Loucy (cell line): ENCODE measurements around the gene SYNC.

Experiments
- H2AFZ ChIP-seq: fragments of 200-600 bp; sonication (generic); 2 replicates; pipeline ENCODE4 v1.6.0; 2016; ENCODE audit warnings: antibody characterized with exemption, mild to moderate bottlenecking, low read length, moderate library complexity
- H3F3A ChIP-seq: fragments of 200-600 bp; 2 replicates; pipeline ENCODE4 v1.6.0; 2016; ENCODE audit warnings: antibody characterized with exemption, low read depth, mild to moderate bottlenecking
- H3K27me3 ChIP-seq: fragments of 200-600 bp; sonication (generic); 2 replicates; pipeline ENCODE4 v1.6.1; 2014; ENCODE audit warnings: low read length, mild to moderate bottlenecking; ENCODE audit not compliant: insufficient read depth, poor library complexity, severe bottlenecking
- H3K36me3 ChIP-seq: fragments of 200-600 bp; sonication (generic); 2 replicates; pipeline ENCODE4 v1.6.1; 2016; ENCODE audit warnings: low read length; ENCODE audit not compliant: insufficient read depth
- H3K4me1 ChIP-seq: fragments of 200-600 bp; sonication (generic); 2 replicates; pipeline ENCODE4 v1.5.1; 2014; ENCODE audit warnings: low read length, mild to moderate bottlenecking; ENCODE audit not compliant: insufficient read depth, poor library complexity, severe bottlenecking
- H3K4me2 ChIP-seq: fragments of 200-600 bp; sonication (generic); 2 replicates; pipeline ENCODE4 v1.6.0; 2014; ENCODE audit warnings: antibody characterized with exemption, low read length, low read depth, mild to moderate bottlenecking; ENCODE audit not compliant: poor library complexity, severe bottlenecking
- H3K4me3 ChIP-seq: fragments of 200-600 bp; sonication (generic); 2 replicates; pipeline ENCODE4 v1.5.1; 2014; ENCODE audit warnings: low read length, mild to moderate bottlenecking, mixed read lengths; ENCODE audit not compliant: poor library complexity, severe bottlenecking
- H3K79me2 ChIP-seq: fragments of 200-600 bp; sonication (generic); 2 replicates; pipeline ENCODE4 v1.6.1; 2014; ENCODE audit warnings: low read length; ENCODE audit not compliant: insufficient read depth
- H3K9ac ChIP-seq: fragments of 200-600 bp; sonication (generic); 2 replicates; pipeline ENCODE4 v1.6.0; 2014; ENCODE audit warnings: mild to moderate bottlenecking, low read depth, low read length, moderate library complexity; ENCODE audit not compliant: poor library complexity, severe bottlenecking
- H3K9me2 ChIP-seq: fragments of 200-600 bp; sonication (generic); replicated peaks from 2 replicates; pipeline ENCODE4 v1.6.1; 2016; ENCODE audit warnings: low read depth, low read length, mixed read lengths
- H3K9me3 ChIP-seq: fragments of 200-600 bp; sonication (generic); 2 replicates; pipeline ENCODE4 v1.6.1; 2014; ENCODE audit warnings: mild to moderate bottlenecking, antibody characterized with exemption, low read length, low read depth; ENCODE audit not compliant: insufficient read depth
- H4K20me1 ChIP-seq: fragments of 200-600 bp; sonication (generic); 2 replicates; pipeline ENCODE4 v1.6.0; 2014; ENCODE audit warnings: antibody characterized with exemption, low read length, mild to moderate bottlenecking; ENCODE audit not compliant: insufficient read depth, poor library complexity, severe bottlenecking
- EZH2phosphoT487 ChIP-seq: fragments of 200-600 bp; IDR thresholded peaks from 2 replicates; pipeline ENCODE4 v1.6.1; 2018; ENCODE audit warnings: antibody characterized with exemption, mild to moderate bottlenecking, moderate library complexity, borderline replicate concordance
- TF ChIP-seq, protein P1 (sequence below): fragments of 200-600 bp; sonication (generic); conservative IDR thresholded peaks from 2 replicates; pipeline ENCODE4 v1.5.1; 2014; ENCODE audit warnings: mild to moderate bottlenecking, antibody characterized with exemption, low read length

SYNC gene

DNA sequence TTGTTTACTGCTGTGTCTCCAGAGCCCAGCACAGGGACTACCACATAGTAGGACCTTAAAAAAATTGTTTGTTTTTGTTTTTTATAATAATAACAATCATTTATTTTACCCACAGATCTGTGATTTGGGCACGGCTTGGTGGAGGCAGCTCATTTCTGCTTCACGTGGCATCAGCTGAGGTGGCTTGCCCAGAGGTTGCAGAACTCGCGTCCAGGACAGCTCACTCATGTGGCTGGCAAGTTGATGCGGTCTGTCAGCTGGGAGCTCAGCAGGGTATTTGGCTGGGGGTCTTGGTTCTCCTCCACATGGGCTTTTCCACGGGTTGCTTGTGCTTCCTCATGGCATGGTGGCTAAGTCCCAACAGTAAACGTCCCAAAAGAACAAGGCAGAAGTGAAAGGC, 2.9 kb upstream of the SYNC start:
- H3K36me3 ChIP-seq, result no peaks in the 10 kb centered on the region
- no peaks in the 10 kb centered on the region for H3K9me2 ChIP-seq
- H3K4me1 ChIP-seq, result no peaks in the 10 kb centered on the region
- no peak overlapping the region for H3K9ac ChIP-seq
- no peak overlapping the region for H3K4me3 ChIP-seq
- H4K20me1 ChIP-seq, result no peaks in the 10 kb centered on the region
- TF ChIP-seq, protein P1, sequence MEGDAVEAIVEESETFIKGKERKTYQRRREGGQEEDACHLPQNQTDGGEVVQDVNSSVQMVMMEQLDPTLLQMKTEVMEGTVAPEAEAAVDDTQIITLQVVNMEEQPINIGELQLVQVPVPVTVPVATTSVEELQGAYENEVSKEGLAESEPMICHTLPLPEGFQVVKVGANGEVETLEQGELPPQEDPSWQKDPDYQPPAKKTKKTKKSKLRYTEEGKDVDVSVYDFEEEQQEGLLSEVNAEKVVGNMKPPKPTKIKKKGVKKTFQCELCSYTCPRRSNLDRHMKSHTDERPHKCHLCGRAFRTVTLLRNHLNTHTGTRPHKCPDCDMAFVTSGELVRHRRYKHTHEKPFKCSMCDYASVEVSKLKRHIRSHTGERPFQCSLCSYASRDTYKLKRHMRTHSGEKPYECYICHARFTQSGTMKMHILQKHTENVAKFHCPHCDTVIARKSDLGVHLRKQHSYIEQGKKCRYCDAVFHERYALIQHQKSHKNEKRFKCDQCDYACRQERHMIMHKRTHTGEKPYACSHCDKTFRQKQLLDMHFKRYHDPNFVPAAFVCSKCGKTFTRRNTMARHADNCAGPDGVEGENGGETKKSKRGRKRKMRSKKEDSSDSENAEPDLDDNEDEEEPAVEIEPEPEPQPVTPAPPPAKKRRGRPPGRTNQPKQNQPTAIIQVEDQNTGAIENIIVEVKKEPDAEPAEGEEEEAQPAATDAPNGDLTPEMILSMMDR, result no peak
- TF ChIP-seq EZH2phosphoT487, result no peak
- no peak overlapping the region for H2AFZ ChIP-seq
- no peaks in the 10 kb centered on the region for H3K27me3 ChIP-seq
- no peaks in the 10 kb centered on the region for H3K9me3 ChIP-seq
- no peaks in the 10 kb centered on the region for H3K79me2 ChIP-seq
- H3F3A ChIP-seq, result no peaks in the 10 kb centered on the region
- no peak overlapping the region for H3K4me2 ChIP-seq

GRCh38 chr1:32703479-32704291, 1.1 kb upstream of the SYNC start:
- TF ChIP-seq, protein P1, result no peak
- TF ChIP-seq EZH2phosphoT487, result no peak
- H3K4me3 ChIP-seq, result no peak overlapping the region
- no peaks in the 10 kb centered on the region for H3K4me1 ChIP-seq
- H3K9me3 ChIP-seq, result no peaks in the 10 kb centered on the region
- no peaks in the 10 kb centered on the region for H3F3A ChIP-seq
- no peaks in the 10 kb centered on the region for H4K20me1 ChIP-seq
- no peaks in the 10 kb centered on the region for H3K36me3 ChIP-seq
- no peak overlapping the region for H2AFZ ChIP-seq
- H3K79me2 ChIP-seq, result no peaks in the 10 kb centered on the region
- no peaks in the 10 kb centered on the region for H3K27me3 ChIP-seq
- H3K9ac ChIP-seq, result no peak overlapping the region
- H3K4me2 ChIP-seq, result no peak overlapping the region
- H3K9me2 ChIP-seq, result no peaks in the 10 kb centered on the region

- Histone ChIP-seq H3K9me3 (no peaks in the 10 kb centered on the region), H2AFZ (no peak overlapping the region), H3K9ac (no peak overlapping the region), H3K4me1 (no peaks in the 10 kb centered on the region), H3K4me3 (no peak overlapping the region), H3K79me2 (no peaks in the 10 kb centered on the region), H3K36me3 (no peaks in the 10 kb centered on the region), H4K20me1 (no peaks in the 10 kb centered on the region), H3K27me3 (no peaks in the 10 kb centered on the region), H3K9me2 (no peaks in the 10 kb centered on the region), H3F3A (no peaks in the 10 kb centered on the region), H3K4me2 (no peak overlapping the region)
- TF ChIP-seq EZH2phosphoT487, result no peak
- TF ChIP-seq, protein P1, result no peak
These were observed 495 bp downstream of the SYNC start for GRCh38 chr1:32701951-32702598.
